K562 (cell line): ENCODE results near the gene MT1X. TPM values are rescaled to one million over a fixed set of nuclear protein-coding genes. Genes with fewer than 3 reads are reported as not detected.

Source experiments
- ATAC-seq: fragments of 200-7000 bp; cut with Tn5 transposase; 3 replicates; pipeline ENCODE4 v1.9.1; 2020; ENCODE audit warnings: moderate library complexity
- BruUV-seq: library from RNA; stranded (reverse); fragments of 400-500 nt; replicated peaks from 2 replicates; lab custom pipeline; 2021; lab: Mats Ljungman, UMichigan
- CTCF ChIA-PET: fragments of 300-600 bp; formaldehyde crosslinking; extraction: SDS; loops from one replicate; lab custom pipeline; 2021; ENCODE audit warnings: low intra/inter-chr PET ratio; lab: Yijun Ruan, JAX
- POLR2A ChIA-PET: fragments of 300-600, 350-650 bp; sonication (Branson Sonifier 250); formaldehyde crosslinking; extraction: SDS; loops from one replicate; lab custom pipeline; 2021; ENCODE audit warnings: antibody characterized with exemption, inconsistent platforms; lab: Yijun Ruan, JAX
- DNase-seq, 4 experiments: peaks; one replicate each; pipeline versions ENCODE4 v3.0.0 to v3.0.0-alpha.2; 2011 to 2018; ENCODE audit warnings: low spot score in 3 of 4, mixed read lengths in 3 of 4; ENCODE audit errors: extremely low read depth in 1 of 4
- FAIRE-seq: peaks from 2 replicates; lab custom pipeline; 2011; peaks lifted over from hg19 to GRCh38; lab: Jason Lieb, UNC
- H2AFZ ChIP-seq: 2 replicates; pipeline ENCODE4 v1.6.0; 2011; ENCODE audit warnings: low read depth, low read length, control low read depth, inconsistent platforms
- H3K27ac ChIP-seq: fragments of 200-600 bp; 3 replicates; pipeline ENCODE4 v1.8.0; 2011; ENCODE audit warnings: low read depth, mild to moderate bottlenecking, control low read depth, inconsistent platforms, low read length, moderate library complexity, mixed read lengths; ENCODE audit errors: extremely low read depth
- H3K27me3 ChIP-seq, 2 experiments: fragments of 300-600 bp in 1 of 2; 2 replicates in 1 of 2; 3 replicates in 1 of 2; pipeline versions ENCODE4 v1.6.0 to v1.8.0; 2011; ENCODE audit warnings: inconsistent platforms in 2 of 2, low read length in 2 of 2, mild to moderate bottlenecking in 1 of 2, mixed read lengths in 1 of 2, moderate library complexity in 1 of 2; ENCODE audit not compliant: control insufficient read depth in 2 of 2, insufficient read depth in 2 of 2
- H3K36me3 ChIP-seq: fragments of 300-600 bp; 3 replicates; pipeline ENCODE4 v1.8.0; 2011; ENCODE audit warnings: mild to moderate bottlenecking, low read length, inconsistent platforms; ENCODE audit not compliant: control insufficient read depth, insufficient read depth
- H3K4me1 ChIP-seq, 2 experiments: fragments of 200-600 bp in 1 of 2; replicated peaks in 1 of 2; 2 replicates in 1 of 2; 3 replicates in 1 of 2; pipeline versions ENCODE4 v1.5.1 to v1.8.0; 2011; ENCODE audit warnings: inconsistent platforms in 2 of 2, low read length in 2 of 2, mild to moderate bottlenecking in 1 of 2, mixed read lengths in 1 of 2, moderate library complexity in 1 of 2; ENCODE audit not compliant: control insufficient read depth in 2 of 2, insufficient read depth in 2 of 2
- H3K4me2 ChIP-seq: 2 replicates; pipeline ENCODE4 v1.6.1; 2011; ENCODE audit warnings: low read length, control low read depth, inconsistent platforms, mixed read lengths; ENCODE audit not compliant: insufficient read depth
- H3K4me3 ChIP-seq: fragments of 200-600 bp; sonication (generic), shearing (Covaris generic); 2 replicates; pipeline ENCODE4 v1.5.1; 2016; ENCODE audit warnings: control low read depth, inconsistent platforms
- H3K79me2 ChIP-seq: fragments of 200-600 bp; 3 replicates; pipeline ENCODE4 v1.8.0; 2011; ENCODE audit warnings: low read length, inconsistent platforms; ENCODE audit not compliant: control insufficient read depth, insufficient read depth
- H3K9ac ChIP-seq, 2 experiments: 2 replicates each; pipeline versions ENCODE4 v1.6.0 to v1.6.1; 2011; ENCODE audit warnings: low read depth in 2 of 2, low read length in 2 of 2, control low read depth in 1 of 2, inconsistent platforms in 1 of 2, mild to moderate bottlenecking in 1 of 2, mixed read lengths in 1 of 2; ENCODE audit not compliant: insufficient read depth in 1 of 2
- H3K9me1 ChIP-seq: one replicate; pipeline ENCODE4 v1.6.0; 2011; ENCODE audit warnings: inconsistent platforms, mild to moderate bottlenecking, low read length, moderate library complexity; ENCODE audit not compliant: control insufficient read depth, insufficient read depth
- H3K9me3 ChIP-seq: replicated peaks from 2 replicates; pipeline ENCODE4 v1.5.1; 2011; ENCODE audit warnings: low read depth, low read length, inconsistent platforms; ENCODE audit not compliant: control insufficient read depth, insufficient read depth
- H4K20me1 ChIP-seq: replicated peaks from 2 replicates; pipeline ENCODE4 v1.6.1; 2011; ENCODE audit warnings: low read length, inconsistent platforms, mixed read lengths; ENCODE audit not compliant: control insufficient read depth, insufficient read depth
- CBX1 ChIP-seq: sonication (generic); IDR thresholded peaks from 2 replicates; pipeline ENCODE4 v1.6.1; 2016; ENCODE audit warnings: antibody characterized with exemption, low read depth, mild to moderate bottlenecking
- CBX5 ChIP-seq: IDR thresholded peaks from 2 replicates; pipeline ENCODE4 v1.6.1; 2014; ENCODE audit warnings: low read depth, borderline replicate concordance
- CEBPZ ChIP-seq: fragments of 150-350 bp; IDR thresholded peaks from 2 replicates; pipeline ENCODE4 v1.6.1; 2014; ENCODE audit warnings: low read depth, mild to moderate bottlenecking, low read length, borderline replicate concordance
- CGGBP1 ChIP-seq: fragments of 250-450 bp; sonication (Bioruptor Pico); IDR thresholded peaks from 2 replicates; pipeline ENCODE4 v1.9.0; 2021; ENCODE audit warnings: mild to moderate bottlenecking
- CHCHD3 ChIP-seq: fragments of 250-450 bp; sonication (Bioruptor Pico); IDR thresholded peaks from 2 replicates; pipeline ENCODE4 v2.1.2; 2022; ENCODE audit warnings: mild to moderate bottlenecking
- CHD4 ChIP-seq: fragments of 200-600 bp; sonication (generic); IDR thresholded peaks from 3 replicates; pipeline ENCODE4 v1.6.1; 2012; ENCODE audit warnings: low read depth, mild to moderate bottlenecking, mixed read lengths, low read length, inconsistent platforms; ENCODE audit not compliant: insufficient read depth, insufficient replicate concordance, poor library complexity, severe bottlenecking
- GTF2B ChIP-seq: IDR thresholded peaks from 2 replicates; pipeline ENCODE4 v1.6.1; 2011; ENCODE audit not compliant: insufficient read length; ENCODE audit errors: extremely low read depth
- HNRNPLL ChIP-seq: fragments of 200-400 bp; formaldehyde crosslinking; IDR thresholded peaks from 2 replicates; pipeline ENCODE4 v1.6.1; 2017; ENCODE audit warnings: low read length, low read depth, mild to moderate bottlenecking; ENCODE audit not compliant: poor library complexity, severe bottlenecking
- NFE2 ChIP-seq: IDR thresholded peaks from 2 replicates; pipeline ENCODE4 v1.6.1; 2014; ENCODE audit warnings: antibody characterized with exemption, low read depth
- PREB ChIP-seq: sonication (generic); formaldehyde crosslinking; IDR thresholded peaks from 2 replicates; pipeline ENCODE4 v1.8.1; 2023; ENCODE audit warnings: mild to moderate bottlenecking, missing genetic modification reagents
- SMAD4 ChIP-seq: fragments of 250-450 bp; sonication (Bioruptor Pico); conservative IDR thresholded peaks from 2 replicates; pipeline ENCODE4 v1.8.0; 2021; ENCODE audit warnings: inconsistent platforms, mild to moderate bottlenecking, moderate library complexity
- SNIP1 ChIP-seq: fragments of 450-650 bp; IDR thresholded peaks from 2 replicates; pipeline ENCODE4 v1.7.1; 2017; ENCODE audit warnings: low read depth, mild to moderate bottlenecking
- ZFX ChIP-seq: sonication (generic); formaldehyde crosslinking; IDR thresholded peaks from 2 replicates; pipeline ENCODE4 v1.8.0; 2022; ENCODE audit warnings: mild to moderate bottlenecking, missing genetic modification reagents, moderate library complexity
- ZNF316 ChIP-seq: fragments of 450-650 bp; IDR thresholded peaks from 2 replicates; pipeline ENCODE4 v1.6.1; 2016
- WGBS: fragments of 100-300 bp; shearing (Covaris generic); methylation state at CpG from one replicate; pipeline ENCODE4 v1.1.6; 2016; ENCODE audit warnings: low coverage, mixed read lengths; ENCODE audit not compliant: insufficient coverage; ENCODE audit errors: missing lambda C conversion rate; 5-methylcytosine and 5-hydroxymethylcytosine counted together
- in situ Hi-C: fragments of 300-500 bp; cut with MboI; formaldehyde crosslinking; loops from 4 replicates; pipeline ENCODE4 v1.15.0; 2018; ENCODE audit warnings: inconsistent platforms, mixed read lengths
- intact Hi-C: fragments of 100-400 bp; cut with micrococcal nuclease; formaldehyde crosslinking; loops from 2 replicates; pipeline ENCODE4 v1.14.2; 2022
- polyA plus RNA-seq, 8 experiments: library from polyadenylated mRNA; depleted of rRNA in 4 of 8; stranded (reverse) in 5 of 8; unstranded in 3 of 8; fragments of >200 nt; fragmentation: Nextera tagmentation in 2 of 8; fragmentation: Illumina TruSeq in 1 of 8; extraction: Ambion mirVana in 2 of 8; extraction: Trizol in 1 of 8; gene quantifications; 2 replicates each; pipeline versions ENCODE4 v1.2.1 to v1.2.3, GENCODE V29; 2011 to 2014; ENCODE audit warnings: inconsistent platforms in 1 of 8, missing spikeins in 1 of 8
- total RNA-seq, 7 experiments: library from RNA; depleted of rRNA in 6 of 7; stranded (reverse); fragments of >200 nt in 6 of 7; fragmentation: Illumina TruSeq in 2 of 7; extraction: Trizol in 2 of 7; gene quantifications; 2 replicates each; pipeline versions ENCODE4 v1.2.1 to v1.2.3, GENCODE V29; 2011 to 2021; ENCODE audit warnings: low replicate concordance in 1 of 7

Gene MT1X
- total and polyA plus RNA-seq, 9 of the 15 experiments (the other 6 are each of a cell fraction or from before 2014, with no cell fraction given), result 4.9 to 22.8 (median 8.7) TPM

GRCh38 chr16:56651586-56651985 is 30.7 kb upstream of the MT1X start, which contains the start of gene MT1B:
MT1B (plus strand) TSS chr16:56651886; CDS start chr16:56651954, 68 bp downstream.
- in situ Hi-C loops (no loop called here), intact Hi-C loops (no loop called here)
- ATAC-seq (no peak), FAIRE-seq (no peak), DNase-seq (no peak)
- Histone ChIP-seq H3K4me2 (no peak within 1 kb of the TSS), H3K9me1 (no peaks in the 10 kb centered on the region), H3K79me2 (no peaks in the 10 kb centered on the region), H3K4me1 (peaks cover 0 to 5% of the 10 kb centered on the region in 2 experiments; a peak in 1 of 5 replicates), H3K9ac (no peak within 1 kb of the TSS), H3K27ac (no peak within 1 kb of the TSS), H3K4me3 (no peak within 1 kb of the TSS), H3K27me3 (peaks cover 33 to 70% of the 10 kb centered on the region in 2 experiments; a peak in 4 of 5 replicates), H3K9me3 (no peaks in the 10 kb centered on the region), H2AFZ (no peak within 1 kb of the TSS), H4K20me1 (no peaks in the 10 kb centered on the region; the same call in 1 of the 2 replicates), H3K36me3 (no peaks in the 10 kb centered on the region)
- CTCF ChIA-PET, result no interaction called here
- WGBS, result under 1% methylated on average over 7 of the region's 7 CpGs
- no peak for TF ChIP-seq GTF2B
- no peak for TF ChIP-seq PREB (CRISPR knock-in tag)
- TF ChIP-seq SMAD4, result no peak
- TF ChIP-seq ZFX (CRISPR knock-in tag), result no peak
- TF ChIP-seq CEBPZ, result no peak
- no peak for TF ChIP-seq CBX1
- TF ChIP-seq NFE2, result no peak
- no peak for TF ChIP-seq CBX5
- no peak for TF ChIP-seq CHD4
- no peak for TF ChIP-seq HNRNPLL
- no peak for TF ChIP-seq SNIP1
- TF ChIP-seq CGGBP1, result no peak
- no peak for TF ChIP-seq ZNF316
- no peak for TF ChIP-seq CHCHD3
- BruUV-seq, result no TSS peak
- POLR2A ChIA-PET, result no interaction called here
